NCI-H226 (cell line): ENCODE measurements around the gene SH3D21.
A peak's percentile ranks its signal among the peaks of the same experiment; 100 is the strongest.

Experiments
- DNase-seq: peaks from one replicate; pipeline ENCODE4 v3.0.0-alpha.2; 2015

The SH3D21 gene

DNA sequence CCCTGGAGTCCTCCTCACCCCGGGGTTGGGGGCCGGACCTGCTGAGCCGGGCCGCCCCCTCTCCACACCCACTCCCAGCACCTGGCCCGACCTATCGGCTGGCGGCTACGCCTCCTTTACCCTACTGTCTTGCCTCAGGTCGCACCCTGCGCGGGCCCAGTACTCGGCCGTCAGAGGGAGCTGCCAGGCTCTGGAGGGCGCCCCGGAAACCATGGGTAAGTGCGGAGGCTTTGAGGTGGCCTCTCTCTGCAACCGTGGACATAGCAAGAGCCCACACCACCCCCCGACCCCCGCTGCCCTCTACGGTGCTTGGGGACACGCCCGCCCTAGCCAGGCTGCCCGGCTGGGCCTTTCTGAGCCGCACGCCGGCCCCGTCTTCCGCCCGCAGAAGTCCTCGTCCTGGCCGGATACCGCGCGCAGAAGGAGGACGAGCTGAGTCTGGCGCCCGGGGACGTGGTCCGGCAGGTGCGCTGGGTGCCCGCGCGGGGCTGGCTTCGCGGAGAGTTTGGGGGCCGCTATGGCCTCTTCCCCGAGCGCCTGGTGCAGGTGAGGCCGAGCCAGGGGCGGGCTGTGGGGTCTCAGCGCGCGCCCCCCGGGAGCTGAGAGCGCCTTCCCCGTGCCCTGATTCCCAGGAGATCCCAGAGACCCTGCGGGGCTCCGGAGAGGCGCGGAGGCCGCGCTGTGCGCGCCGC, at the start of gene SH3D21:
Gene SH3D21 (plus strand): TSS at position 159 of the 692 bp plus-strand sequence. CDS start 53 bp downstream, at position 212.
- peak; percentile 59 for DNase-seq

GRCh38 chr1:36256558-36257374, 49.4 kb upstream of the SH3D21 start:
- DNase-seq: no peak

DNA sequence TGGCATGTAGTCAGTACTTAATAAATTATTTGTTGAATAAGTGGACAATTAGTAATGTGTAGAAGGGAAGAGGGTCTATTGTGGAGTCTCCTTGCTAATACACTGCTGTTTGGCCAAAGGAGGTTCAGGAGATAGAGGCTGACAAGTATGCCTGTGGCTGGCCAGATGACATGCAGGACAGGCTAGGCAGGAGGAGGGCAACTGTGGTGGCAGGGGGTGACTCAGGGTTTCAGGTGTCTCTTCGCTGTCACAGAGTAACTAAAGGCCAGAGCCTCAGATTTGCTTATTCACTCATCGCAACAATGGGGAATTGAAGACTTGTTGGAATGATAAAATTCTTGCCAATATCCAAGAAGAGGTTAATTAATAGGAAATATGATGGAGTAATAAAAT, 48.8 kb upstream of the SH3D21 start:
- no peak for DNase-seq

DNA sequence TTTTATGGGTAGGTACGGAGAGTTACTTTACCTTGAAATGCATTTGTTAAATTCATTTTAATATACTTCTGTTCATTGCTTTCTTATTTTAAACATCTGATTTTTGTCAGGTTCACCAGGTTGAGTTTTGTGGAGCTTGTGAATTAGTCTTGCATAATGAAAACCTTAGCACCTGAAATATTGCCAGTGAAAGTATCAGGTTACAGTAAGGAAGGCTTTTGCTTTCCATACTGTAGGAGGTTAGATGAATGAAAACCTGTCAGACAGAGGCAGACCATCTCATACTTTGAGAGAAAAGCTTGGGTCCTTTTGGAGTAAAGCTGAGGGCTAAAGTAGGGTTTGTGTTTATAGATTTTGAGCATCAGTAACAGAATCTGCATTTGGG, 47.2 kb upstream of the SH3D21 start:
- DNase-seq: no peak

- DNase-seq: no peak
These were observed 37.2 kb upstream of the SH3D21 start for GRCh38 chr1:36268981-36269380.

- no peak for DNase-seq
These were observed 36.7 kb upstream of the SH3D21 start for GRCh38 chr1:36269408-36269838.

GRCh38 chr1:36273024-36273423, 33.1 kb upstream of the SH3D21 start:
- DNase-seq: peak; percentile 20

GRCh38 chr1:36274201-36274600, 32.0 kb upstream of the SH3D21 start:
- no peak for DNase-seq

- DNase-seq: no peak
These were observed 29.5 kb upstream of the SH3D21 start for GRCh38 chr1:36276688-36277087.

DNA sequence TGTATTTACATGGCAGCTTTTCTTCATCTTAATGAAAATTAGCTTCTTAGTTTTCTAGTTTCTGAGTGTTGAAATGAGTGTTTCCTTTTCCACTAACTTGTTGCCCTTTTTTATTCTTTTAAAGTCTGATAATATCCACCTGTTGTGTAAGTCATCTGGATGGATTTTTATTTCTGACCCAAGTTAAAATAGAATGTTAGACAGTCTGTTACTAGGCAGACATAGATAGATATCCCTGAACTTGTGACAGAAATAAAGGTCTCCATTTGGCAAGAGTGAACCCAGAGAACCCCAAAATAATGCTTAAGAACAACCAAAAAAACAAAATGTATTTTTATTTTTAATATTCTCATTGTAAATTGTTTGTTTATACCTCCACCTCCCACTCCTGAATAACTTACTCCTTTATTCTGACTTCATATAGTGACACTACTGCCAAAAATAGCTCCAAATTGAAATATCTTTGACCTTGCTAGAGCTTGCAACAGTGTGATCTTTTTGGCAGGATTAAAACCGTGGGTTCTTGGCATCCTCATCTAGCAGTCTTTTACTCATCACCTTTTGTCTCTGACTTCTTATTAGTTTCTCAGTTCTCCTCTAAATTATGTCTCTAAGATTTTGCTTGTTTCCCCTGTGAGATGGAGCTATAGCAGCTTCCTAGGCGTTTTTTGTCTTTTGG, 26.9 kb upstream of the SH3D21 start:
- no peak for DNase-seq

- no peak for DNase-seq
These were observed 26.3 kb upstream of the SH3D21 start for GRCh38 chr1:36279789-36280296.

GRCh38 chr1:36284061-36284460, 22.1 kb upstream of the SH3D21 start:
- no peak for DNase-seq

- no peak for DNase-seq
These were observed 21.7 kb upstream of the SH3D21 start for GRCh38 chr1:36284517-36284916.

GRCh38 chr1:36285443-36286101, 20.6 kb upstream of the SH3D21 start:
- peak; percentile 48 for DNase-seq

DNA sequence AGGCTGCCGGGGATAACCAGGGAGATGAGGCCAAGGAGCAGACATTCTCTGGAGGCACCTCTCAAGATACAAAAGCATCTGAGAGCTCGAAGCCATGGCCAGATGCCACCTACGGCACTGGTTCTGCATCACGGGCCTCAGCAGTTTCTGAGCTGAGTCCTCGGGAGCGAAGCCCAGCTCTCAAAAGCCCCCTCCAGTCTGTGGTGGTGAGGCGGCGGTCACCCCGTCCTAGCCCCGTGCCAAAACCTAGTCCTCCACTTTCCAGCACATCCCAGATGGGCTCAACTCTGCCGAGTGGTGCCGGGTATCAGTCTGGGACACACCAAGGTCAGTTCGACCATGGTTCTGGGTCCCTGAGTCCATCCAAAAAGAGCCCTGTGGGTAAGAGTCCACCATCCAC, 19.4 kb upstream of the SH3D21 start:
- no peak for DNase-seq

GRCh38 chr1:36287595-36287994, 18.6 kb upstream of the SH3D21 start:
- DNase-seq: no peak

DNA sequence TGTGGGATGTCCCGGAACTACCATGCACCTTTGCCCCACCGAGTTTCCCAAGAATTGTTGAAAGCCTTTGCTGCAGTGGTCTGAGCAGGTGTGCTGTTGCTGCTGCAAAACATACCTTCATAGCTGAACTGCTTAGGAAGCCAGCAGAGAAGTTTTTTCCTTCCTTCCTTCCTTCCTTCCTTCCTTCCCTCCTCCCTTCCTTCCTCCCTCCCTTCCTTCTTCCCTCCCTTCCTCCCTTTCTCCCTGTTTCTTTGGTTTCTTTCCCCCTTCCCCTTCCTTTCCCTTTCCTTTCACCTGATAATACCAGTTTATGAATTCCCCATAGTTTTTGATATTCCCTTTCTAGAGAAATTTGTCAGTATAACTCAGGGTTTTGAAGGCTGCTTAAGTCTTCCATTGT, 10.8 kb upstream of the SH3D21 start:
- no peak for DNase-seq

- no peak for DNase-seq
These were observed 9.1 kb upstream of the SH3D21 start for GRCh38 chr1:36297062-36297461.

- no peak for DNase-seq
These were observed 7.5 kb upstream of the SH3D21 start for GRCh38 chr1:36298640-36299039.

- DNase-seq: peak; percentile 41
These were observed 5.6 kb upstream of the SH3D21 start for GRCh38 chr1:36300526-36300925.

DNA sequence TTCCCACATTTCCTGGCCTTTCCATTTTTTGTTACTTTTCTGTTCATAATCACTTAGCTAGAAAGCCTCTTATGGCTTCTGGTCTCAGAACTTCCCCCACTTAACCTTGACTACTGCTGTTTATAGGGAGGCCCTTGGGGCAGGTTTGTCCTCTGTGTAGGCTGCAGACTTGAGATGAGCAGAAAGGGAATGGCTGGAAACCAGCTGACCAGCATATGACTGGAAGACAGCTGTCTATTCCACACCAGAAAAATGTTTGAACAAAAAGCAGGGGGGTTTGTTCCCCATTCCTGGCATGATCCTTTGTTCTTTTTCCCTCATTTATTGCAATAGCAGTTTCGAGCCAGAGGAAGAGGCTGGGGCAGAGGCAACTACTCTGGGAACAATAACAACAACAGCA, 4.9 kb upstream of the SH3D21 start:
- no peak for DNase-seq

- DNase-seq: no peak
These were observed 2.9 kb upstream of the SH3D21 start for GRCh38 chr1:36303244-36303643.
